ENCODE data around the gene FREM1. TPM values are rescaled to one million over a fixed set of nuclear protein-coding genes. Genes with fewer than 3 reads are reported as not detected.

Gene FREM1
- total RNA-seq, 1 donor from 2014 or later: 0.85 TPM

DNA sequence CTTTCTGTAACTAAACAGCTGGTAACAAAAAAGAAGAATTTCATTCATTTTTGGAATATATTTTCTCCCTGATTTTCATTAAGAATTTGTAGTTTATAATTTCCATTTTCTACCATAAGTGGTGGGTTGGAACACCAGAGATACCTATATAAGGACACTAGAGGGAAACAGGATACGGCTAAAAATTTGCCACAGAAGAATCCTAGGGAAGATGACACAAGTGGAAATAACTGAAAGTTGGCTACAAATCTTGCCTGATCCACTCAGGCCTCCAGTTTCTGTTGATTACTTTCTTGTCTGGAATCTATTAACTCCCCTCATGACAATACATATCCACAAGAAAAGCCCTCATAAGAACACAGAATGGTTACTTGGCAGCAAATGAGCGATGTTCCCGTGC lies 46.8 kb downstream of the FREM1 start:
- Histone ChIP-seq H3K4me3 (no peak overlapping the region), H3K9me3 (no peaks in the 10 kb centered on the region), H3K36me3 (no peaks in the 10 kb centered on the region), H3K27me3 (no peaks in the 10 kb centered on the region), H3K27ac (no peak overlapping the region), H3K4me1 (no peaks in the 10 kb centered on the region)
- TF ChIP-seq, protein P1, sequence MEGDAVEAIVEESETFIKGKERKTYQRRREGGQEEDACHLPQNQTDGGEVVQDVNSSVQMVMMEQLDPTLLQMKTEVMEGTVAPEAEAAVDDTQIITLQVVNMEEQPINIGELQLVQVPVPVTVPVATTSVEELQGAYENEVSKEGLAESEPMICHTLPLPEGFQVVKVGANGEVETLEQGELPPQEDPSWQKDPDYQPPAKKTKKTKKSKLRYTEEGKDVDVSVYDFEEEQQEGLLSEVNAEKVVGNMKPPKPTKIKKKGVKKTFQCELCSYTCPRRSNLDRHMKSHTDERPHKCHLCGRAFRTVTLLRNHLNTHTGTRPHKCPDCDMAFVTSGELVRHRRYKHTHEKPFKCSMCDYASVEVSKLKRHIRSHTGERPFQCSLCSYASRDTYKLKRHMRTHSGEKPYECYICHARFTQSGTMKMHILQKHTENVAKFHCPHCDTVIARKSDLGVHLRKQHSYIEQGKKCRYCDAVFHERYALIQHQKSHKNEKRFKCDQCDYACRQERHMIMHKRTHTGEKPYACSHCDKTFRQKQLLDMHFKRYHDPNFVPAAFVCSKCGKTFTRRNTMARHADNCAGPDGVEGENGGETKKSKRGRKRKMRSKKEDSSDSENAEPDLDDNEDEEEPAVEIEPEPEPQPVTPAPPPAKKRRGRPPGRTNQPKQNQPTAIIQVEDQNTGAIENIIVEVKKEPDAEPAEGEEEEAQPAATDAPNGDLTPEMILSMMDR (IDR thresholded peaks at IDR 0.05): no peak
- no peak for DNase-seq (ENCODE audit: low spot score in 2 of 2)
- intact Hi-C loops (cut with DNase I): no loop called here

DNA sequence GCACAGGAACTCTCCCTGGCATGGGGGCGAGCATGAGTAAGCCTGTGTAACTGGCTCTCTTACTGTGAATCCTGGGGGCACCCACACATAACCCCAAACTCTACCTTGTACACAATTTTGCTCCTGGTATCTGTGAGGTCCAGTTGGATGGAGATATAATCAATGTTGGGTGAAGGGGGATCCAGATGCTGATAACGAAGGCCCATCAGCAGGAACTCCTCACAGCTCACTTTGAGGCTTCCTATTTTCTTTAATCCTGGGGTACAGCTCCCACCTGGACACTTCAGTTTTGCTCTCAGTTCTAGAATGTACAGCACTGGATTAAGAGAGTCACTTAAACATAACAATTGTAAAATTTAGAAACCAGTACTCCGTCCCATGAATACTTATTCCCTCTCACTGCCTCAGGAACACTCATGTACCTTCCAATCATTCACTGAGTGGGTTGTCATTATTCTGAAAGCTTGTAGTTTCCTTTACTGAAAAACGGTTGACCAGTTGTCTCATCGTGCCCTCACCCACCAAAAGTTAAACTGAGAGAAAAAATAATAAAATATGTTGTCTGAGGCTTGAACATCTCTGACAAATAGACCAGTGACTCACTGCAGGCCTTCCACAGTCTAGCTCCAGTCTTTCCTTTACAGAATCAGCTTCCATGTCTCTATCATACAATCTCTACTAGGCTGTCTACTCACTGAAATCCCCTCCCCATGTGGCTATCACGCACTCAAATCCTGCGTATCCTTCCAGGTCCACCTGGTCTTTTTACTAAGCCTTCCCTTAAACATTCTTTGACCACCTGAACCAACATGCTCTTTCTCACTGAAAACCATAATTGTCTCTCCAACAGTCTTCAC lies 52.6 kb downstream of the FREM1 start:
- no peaks in the 10 kb centered on the region for H3K27me3 ChIP-seq
- H3K27ac ChIP-seq: no peak overlapping the region
- H3K4me3 ChIP-seq: no peak overlapping the region
- intact Hi-C loops (cut with DNase I): no loop called here
- TF ChIP-seq, protein P1 (IDR thresholded peaks at IDR 0.05): no peak
- H3K9me3 ChIP-seq: no peaks in the 10 kb centered on the region
- no peak for DNase-seq (ENCODE audit: low spot score in 2 of 2)
- no peaks in the 10 kb centered on the region for H3K36me3 ChIP-seq
- no peaks in the 10 kb centered on the region for H3K4me1 ChIP-seq

DNA sequence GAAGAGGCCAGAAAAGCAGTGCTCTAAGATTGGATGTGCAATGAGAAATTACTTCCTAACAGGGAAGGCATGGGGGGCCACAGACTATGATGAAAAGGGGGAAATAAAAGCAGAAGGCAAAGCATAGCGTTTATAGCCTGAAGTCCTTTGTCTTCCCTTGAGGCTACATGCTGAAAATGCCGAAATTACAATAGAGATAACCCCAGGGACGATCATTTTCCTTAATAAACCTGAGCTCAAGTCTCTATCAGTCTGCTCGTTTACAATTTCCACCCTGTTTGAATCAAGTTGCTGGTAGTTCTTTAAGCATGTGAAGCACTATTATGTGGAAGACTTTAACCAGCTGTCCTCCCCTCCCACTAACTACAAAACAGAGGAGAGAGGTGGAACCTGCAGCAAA lies 60.4 kb downstream of the FREM1 start:
- Histone ChIP-seq H3K27me3 (no peaks in the 10 kb centered on the region), H3K36me3 (peaks cover 0 to 14% of the 10 kb centered on the region in 2 donors), H3K27ac (no peak overlapping the region), H3K4me3 (no peak overlapping the region), H3K4me1 (no peaks in the 10 kb centered on the region), H3K9me3 (no peaks in the 10 kb centered on the region)
- intact Hi-C loops (cut with DNase I): no loop called here
- no peak for DNase-seq (ENCODE audit: low spot score in 2 of 2)
- TF ChIP-seq, protein P1 (IDR thresholded peaks at IDR 0.05): no peak

DNA sequence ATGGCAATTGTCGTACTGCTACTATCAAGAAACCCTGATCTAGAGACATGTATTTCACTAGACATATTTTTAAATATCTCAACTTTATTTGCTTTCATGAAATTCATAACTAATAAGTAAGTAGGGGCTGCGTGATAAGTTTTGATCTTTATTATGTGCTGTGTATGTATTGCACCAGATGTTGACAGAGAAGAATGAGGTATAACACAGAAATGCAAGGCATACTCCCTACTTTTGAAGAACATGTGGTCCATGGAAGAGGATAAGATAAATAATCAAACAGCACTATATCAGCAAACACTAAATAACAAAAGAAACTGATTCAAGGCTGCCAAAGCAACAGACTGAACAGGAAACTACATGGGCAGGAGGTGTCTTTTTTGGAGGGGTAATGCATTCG lies 60.9 kb downstream of the FREM1 start:
- H3K27me3 ChIP-seq: no peaks in the 10 kb centered on the region
- intact Hi-C loops (cut with DNase I): no loop called here
- no peak overlapping the region for H3K4me3 ChIP-seq
- TF ChIP-seq, protein P1 (IDR thresholded peaks at IDR 0.05): no peak
- no peaks in the 10 kb centered on the region for H3K4me1 ChIP-seq
- peaks cover 0 to 20% of the 10 kb centered on the region in 2 donors for H3K36me3 ChIP-seq
- no peaks in the 10 kb centered on the region for H3K9me3 ChIP-seq
- DNase-seq (ENCODE audit: low spot score in 2 of 2): no peak
- no peak overlapping the region for H3K27ac ChIP-seq

DNA sequence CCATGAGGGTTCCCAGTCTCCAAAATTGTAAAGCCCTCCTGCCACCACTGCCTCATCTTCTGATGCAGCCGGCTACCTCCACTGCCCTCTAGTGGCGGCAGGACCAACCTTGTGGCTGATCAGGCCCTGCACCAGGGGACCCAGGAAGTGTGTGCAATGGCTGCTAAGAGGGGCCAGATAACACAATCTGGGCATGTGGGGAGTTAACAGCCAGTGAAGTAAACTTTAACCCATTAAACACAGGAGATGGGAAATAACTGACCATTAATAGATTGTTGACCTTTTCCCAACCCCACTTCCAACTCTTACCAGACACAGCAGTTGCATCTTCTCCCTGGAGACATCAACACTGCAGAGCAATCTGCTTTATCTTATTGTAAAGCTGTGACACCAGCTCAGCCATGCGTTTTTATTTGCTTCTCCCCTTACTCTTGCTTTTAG lies 63.3 kb downstream of the FREM1 start:
- peak in 1 of 2 donors; percentile 69 for DNase-seq (ENCODE audit: low spot score in 2 of 2)
- Histone ChIP-seq H3K36me3 (peaks cover 0 to 21% of the 10 kb centered on the region in 2 donors), H3K27me3 (no peaks in the 10 kb centered on the region), H3K27ac (no peak overlapping the region), H3K9me3 (no peaks in the 10 kb centered on the region), H3K4me1 (no peaks in the 10 kb centered on the region), H3K4me3 (no peak overlapping the region)
- TF ChIP-seq, protein P1 (IDR thresholded peaks at IDR 0.05): peak in 2 of 3 experiments; percentile 48 to 60
- intact Hi-C loops (cut with DNase I): no loop called here

All from ascending aorta (tissue), 2 donors.